Spleen (tissue), 11 donors: ENCODE results near the gene PREP. TPM values are rescaled to one million over a fixed set of nuclear protein-coding genes. Genes with fewer than 3 reads are reported as not detected.

Experiments
- DNase-seq: peaks from one replicate; pipeline ENCODE4 v3.0.0-alpha.2; 2020
- H3K27ac ChIP-seq, 8 donors: fragments of 200-600 bp; sonication (generic) in 7 of 8; 1 replicate in 4 of 8; 2 replicates in 4 of 8; pipeline versions ENCODE4 v1.5.0 to v1.8.0; 2016 to 2021; ENCODE audit warnings: inconsistent platforms in 4 of 8, mild to moderate bottlenecking in 4 of 8, moderate library complexity in 1 of 8
- H3K27me3 ChIP-seq, 7 donors: fragments of 200-600 bp; sonication (generic) in 6 of 7; replicated peaks in 1 of 7; 1 replicate in 4 of 7; 2 replicates in 3 of 7; pipeline versions ENCODE4 v1.5.0 to v1.8.0; 2016 to 2021; ENCODE audit warnings: inconsistent platforms in 3 of 7, mild to moderate bottlenecking in 1 of 7
- H3K36me3 ChIP-seq, 6 donors: fragments of 200-600 bp; sonication (generic) in 5 of 6; 1 replicate in 4 of 6; 2 replicates in 2 of 6; pipeline versions ENCODE4 v1.5.0 to v1.8.0; 2016 to 2021; ENCODE audit warnings: inconsistent platforms in 2 of 6
- H3K4me1 ChIP-seq, 6 donors: fragments of 200-600 bp; sonication (generic) in 5 of 6; 1 replicate in 3 of 6; 2 replicates in 3 of 6; pipeline versions ENCODE4 v1.5.0 to v1.8.0; 2016 to 2021; ENCODE audit warnings: inconsistent platforms in 3 of 6
- H3K4me3 ChIP-seq, 8 donors: fragments of 200-600 bp; sonication (generic) in 7 of 8; 1 replicate in 4 of 8; 2 replicates in 4 of 8; pipeline versions ENCODE4 v1.5.0 to v1.8.0; 2016 to 2021; ENCODE audit warnings: inconsistent platforms in 4 of 8, mild to moderate bottlenecking in 4 of 8, moderate library complexity in 2 of 8
- H3K9me3 ChIP-seq, 8 donors: fragments of 200-600 bp; sonication (generic) in 7 of 8; 1 replicate in 4 of 8; 2 replicates in 4 of 8; pipeline versions ENCODE4 v1.5.0 to v1.8.0; 2016 to 2021; ENCODE audit warnings: inconsistent platforms in 4 of 8
- CTCF ChIP-seq, 11 experiments: fragments of 200-600 bp in 7 of 11; fragments of 450-650 bp in 4 of 11; sonication (generic) in 4 of 11; IDR thresholded peaks in 8 of 11; conservative IDR thresholded peaks in 3 of 11; 1 replicate in 7 of 11; 2 replicates in 4 of 11; pipeline versions ENCODE4 v1.4.0 to v1.8.0; 2016 to 2021; ENCODE audit warnings: antibody characterized with exemption in 11 of 11, inconsistent platforms in 4 of 11, mild to moderate bottlenecking in 1 of 11
- POLR2A ChIP-seq, 3 donors: fragments of 450-650 bp; IDR thresholded peaks; one replicate each; pipeline ENCODE4 v1.5.1; 2017; ENCODE audit warnings: antibody characterized with exemption in 3 of 3, mild to moderate bottlenecking in 1 of 3
- POLR2AphosphoS5 ChIP-seq, 3 donors: sonication (generic); formaldehyde crosslinking; IDR thresholded peaks; one replicate each; pipeline ENCODE4 v1.5.1; 2017; ENCODE audit warnings: antibody characterized with exemption in 3 of 3
- WGBS, 5 donors: extraction: QIAGEN DNeasy Blood & Tissue Kit in 3 of 5; methylation state at CpG; one replicate each; pipeline versions ENCODE4 v1.1.5 to v1.1.7; 2013 to 2018; 5-methylcytosine and 5-hydroxymethylcytosine counted together
- intact Hi-C: fragments of 100-400 bp; cut with DNase I; formaldehyde crosslinking; loops from one replicate; pipeline ENCODE4 v1.15.0; 2023; ENCODE audit warnings: low total_unique reads
- polyA plus RNA-seq, 3 donors: library from polyadenylated mRNA; stranded (reverse); fragments of 200-250 nt; gene quantifications; one replicate each; pipeline ENCODE4 v1.2.1, GENCODE V29; 2013
- total RNA-seq, 7 donors: library from RNA; depleted of rRNA in 3 of 7; stranded (reverse); fragments of >200 nt in 3 of 7; fragmentation: NEBNext Ultra II Directional in 4 of 7; extraction: Animal tissue kit (Norgen Biotek cat#: 25700) in 4 of 7; gene quantifications; one replicate each; pipeline versions ENCODE4 v1.1.0 to v1.2.1, GENCODE V29; 2016 to 2021
- donor health status: healthy with polysubstance abuse.
- donor health status: DM: no; HTN: no; CAD: no; lungs with moderate emphysema.
- donor health status: DM: no; HTN: no; CAD: no.
- donor health status: Bipolar disorder and iron deficiency.
- donor health status: healthy.
- donor health status: DM: no; HTN: no; CAD: no.
- donor health status: DM: yes; HTN: yes; CAD: no.

The PREP gene
- total and polyA plus RNA-seq, 10 donors = 9.8 to 22.9 (median 18.5) TPM

- no peaks in the 10 kb centered on the region for H3K4me1 ChIP-seq
- no peak overlapping the region for H3K27ac ChIP-seq
- no peaks in the 10 kb centered on the region for H3K27me3 ChIP-seq
- intact Hi-C loops = no loop called here
- no peaks in the 10 kb centered on the region for H3K9me3 ChIP-seq
- 72 to 87% (median 78%) methylated on average over 9 of the region's 9 CpGs for WGBS, 5 donors
- H3K36me3 ChIP-seq = peaks cover 4 to 100% (median 48%) of the 10 kb centered on the region in 6 donors
- TF ChIP-seq POLR2A (IDR thresholded peaks at IDR 0.05) = no peak
- no peak for TF ChIP-seq CTCF (IDR thresholded peaks at IDR 0.05 in 8 of 11, conservative IDR thresholded peaks at IDR 0.05 in 3 of 11)
- no peak for TF ChIP-seq POLR2AphosphoS5 (IDR thresholded peaks at IDR 0.05)
- no peak overlapping the region for H3K4me3 ChIP-seq
- no peak for DNase-seq
These were observed 75.8 kb downstream of the PREP start for GRCh38 chr6:105326833-105327770.

- intact Hi-C loops = no loop called here
- no peak overlapping the region for H3K27ac ChIP-seq
- H3K9me3 ChIP-seq = no peaks in the 10 kb centered on the region
- WGBS, 5 donors = 56 to 60% (median 59%) methylated on average over 2 of the region's 2 CpGs
- no peaks in the 10 kb centered on the region for H3K27me3 ChIP-seq
- H3K36me3 ChIP-seq = peaks cover 4 to 100% (median 47%) of the 10 kb centered on the region in 6 donors
- no peak overlapping the region for H3K4me3 ChIP-seq
- TF ChIP-seq POLR2AphosphoS5 (IDR thresholded peaks at IDR 0.05) (no peak), CTCF (IDR thresholded peaks at IDR 0.05 in 8 of 11, conservative IDR thresholded peaks at IDR 0.05 in 3 of 11) (no peak), POLR2A (IDR thresholded peaks at IDR 0.05) (no peak)
- DNase-seq = no peak
- H3K4me1 ChIP-seq = no peaks in the 10 kb centered on the region
These were observed 76.7 kb downstream of the PREP start for GRCh38 chr6:105326216-105326615.

GRCh38 chr6:105324386-105324950 lies 78.4 kb downstream of the PREP start:
- TF ChIP-seq POLR2AphosphoS5 (IDR thresholded peaks at IDR 0.05) = no peak
- TF ChIP-seq CTCF (IDR thresholded peaks at IDR 0.05 in 8 of 11, conservative IDR thresholded peaks at IDR 0.05 in 3 of 11) = no peak
- TF ChIP-seq POLR2A (IDR thresholded peaks at IDR 0.05) = no peak
- intact Hi-C loops = no loop called here
- DNase-seq = no peak
- no peaks in the 10 kb centered on the region for H3K4me1 ChIP-seq
- peaks cover 4 to 99% (median 52%) of the 10 kb centered on the region in 6 donors for H3K36me3 ChIP-seq
- 80 to 90% (median 83%) methylated on average over 9 of the region's 9 CpGs for WGBS, 5 donors
- no peak overlapping the region for H3K27ac ChIP-seq
- no peaks in the 10 kb centered on the region for H3K9me3 ChIP-seq
- H3K4me3 ChIP-seq = no peak overlapping the region
- H3K27me3 ChIP-seq = no peaks in the 10 kb centered on the region
